BJ (cell line): Measurements from ENCODE around the gene UNK. TPM values are rescaled to one million over a fixed set of nuclear protein-coding genes. Genes with fewer than 3 reads are reported as not detected.

ENCODE experiments used
- CTCF ChIA-PET: fragments of 350-600 bp; formaldehyde crosslinking; extraction: SDS; loops from one replicate; lab custom pipeline; 2021; ENCODE audit warnings: antibody characterized with exemption, inconsistent platforms; lab: Yijun Ruan, JAX
- POLR2A ChIA-PET: fragments of 300-600 bp; sonication (Branson Sonifier 250); formaldehyde crosslinking; extraction: SDS; loops from one replicate; lab custom pipeline; 2021; ENCODE audit warnings: antibody characterized with exemption; lab: Charles Lee
- DNase-seq: peaks from one replicate; pipeline ENCODE4 v3.0.0-alpha.2; 2011; ENCODE audit warnings: low read depth
- H3K27me3 ChIP-seq: 2 replicates; pipeline ENCODE4 v1.6.0; 2011; ENCODE audit warnings: low read length; ENCODE audit not compliant: control insufficient read depth, insufficient read depth
- H3K36me3 ChIP-seq: 2 replicates; pipeline ENCODE4 v1.5.1; 2011; ENCODE audit warnings: low read length; ENCODE audit not compliant: control insufficient read depth, insufficient read depth
- H3K4me3 ChIP-seq: 2 replicates; pipeline ENCODE4 v1.5.1; 2011; ENCODE audit warnings: low read depth, mild to moderate bottlenecking, control low read depth, low read length
- polyA plus RNA-seq: library from polyadenylated mRNA; depleted of rRNA; stranded (reverse); fragments of >200 nt; gene quantifications from 2 replicates; pipeline ENCODE4 v1.2.3, GENCODE V29; 2011
- TF ChIP-seq, protein P1 (sequence below): IDR thresholded peaks from 2 replicates; pipeline ENCODE4 v1.5.1; 2011; ENCODE audit warnings: low read depth, mild to moderate bottlenecking, control low read depth, inconsistent platforms, low read length, moderate library complexity; ENCODE audit not compliant: insufficient read depth

UNK gene
- polyA plus RNA-seq, 1 experiment = 7.2 TPM

DNA sequence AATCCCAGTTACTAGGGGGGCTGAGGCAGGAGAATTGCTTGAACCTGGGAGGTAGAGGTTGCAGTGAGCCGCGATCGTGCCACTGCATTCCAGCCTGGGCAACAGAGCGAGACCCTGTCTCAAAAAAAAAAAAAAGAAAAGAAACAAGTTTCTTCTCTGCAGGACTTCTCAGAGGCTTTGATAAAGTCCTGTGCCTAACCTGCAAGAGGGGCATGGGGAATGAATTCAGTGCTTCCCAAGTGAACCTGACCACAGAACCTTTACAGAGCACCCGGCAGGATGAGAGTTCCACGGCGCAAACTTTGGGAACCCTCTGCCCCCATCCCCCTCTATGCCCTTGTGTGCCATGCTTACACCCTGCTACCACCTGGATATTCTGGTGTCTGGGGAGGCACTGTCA is 45.4 kb upstream of the UNK start:
- DNase-seq = no peak
- POLR2A ChIA-PET = no interaction called here
- TF ChIP-seq, protein P1, sequence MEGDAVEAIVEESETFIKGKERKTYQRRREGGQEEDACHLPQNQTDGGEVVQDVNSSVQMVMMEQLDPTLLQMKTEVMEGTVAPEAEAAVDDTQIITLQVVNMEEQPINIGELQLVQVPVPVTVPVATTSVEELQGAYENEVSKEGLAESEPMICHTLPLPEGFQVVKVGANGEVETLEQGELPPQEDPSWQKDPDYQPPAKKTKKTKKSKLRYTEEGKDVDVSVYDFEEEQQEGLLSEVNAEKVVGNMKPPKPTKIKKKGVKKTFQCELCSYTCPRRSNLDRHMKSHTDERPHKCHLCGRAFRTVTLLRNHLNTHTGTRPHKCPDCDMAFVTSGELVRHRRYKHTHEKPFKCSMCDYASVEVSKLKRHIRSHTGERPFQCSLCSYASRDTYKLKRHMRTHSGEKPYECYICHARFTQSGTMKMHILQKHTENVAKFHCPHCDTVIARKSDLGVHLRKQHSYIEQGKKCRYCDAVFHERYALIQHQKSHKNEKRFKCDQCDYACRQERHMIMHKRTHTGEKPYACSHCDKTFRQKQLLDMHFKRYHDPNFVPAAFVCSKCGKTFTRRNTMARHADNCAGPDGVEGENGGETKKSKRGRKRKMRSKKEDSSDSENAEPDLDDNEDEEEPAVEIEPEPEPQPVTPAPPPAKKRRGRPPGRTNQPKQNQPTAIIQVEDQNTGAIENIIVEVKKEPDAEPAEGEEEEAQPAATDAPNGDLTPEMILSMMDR = no peak
- no peak overlapping the region for H3K4me3 ChIP-seq
- no peaks in the 10 kb centered on the region for H3K36me3 ChIP-seq
- H3K27me3 ChIP-seq = no peaks in the 10 kb centered on the region
- CTCF ChIA-PET = interaction anchor here (1.2 to 3.1 kb wide), 7 partner anchors 8 to 106 kb away, joined by 3 to 17 read pairs (median 10); partner anchors contain the start of gene SMIM5

DNA sequence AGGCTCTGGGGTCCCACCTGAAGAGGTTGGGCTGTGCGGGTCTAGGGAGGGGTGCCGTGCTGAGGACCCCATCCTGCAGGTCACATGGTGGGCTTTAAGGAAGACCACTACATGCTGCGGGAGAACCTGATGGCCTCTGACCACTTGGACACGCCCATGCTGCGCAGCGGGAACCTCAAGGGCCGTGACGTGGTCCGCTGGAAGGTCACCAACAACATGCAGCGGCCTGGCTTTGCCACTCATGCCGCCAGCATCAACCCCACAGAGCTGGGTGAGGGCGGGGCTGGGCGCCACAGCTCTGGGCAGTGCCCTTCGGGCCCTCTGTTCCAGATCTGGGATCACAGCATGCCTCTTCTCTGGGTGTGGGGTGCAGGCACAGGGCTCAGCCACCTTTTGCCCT is 44.8 kb upstream of the UNK start:
- DNase-seq = no peak
- TF ChIP-seq, protein P1 = no peak
- H3K27me3 ChIP-seq = no peaks in the 10 kb centered on the region
- CTCF ChIA-PET = interaction anchor here (1.3 to 3.0 kb wide), 3 partner anchors 8 to 108 kb away, joined by 3 to 12 read pairs (median 3); no protein-coding TSS in a partner anchor
- POLR2A ChIA-PET = no interaction called here
- no peak overlapping the region for H3K4me3 ChIP-seq
- H3K36me3 ChIP-seq = no peaks in the 10 kb centered on the region

DNA sequence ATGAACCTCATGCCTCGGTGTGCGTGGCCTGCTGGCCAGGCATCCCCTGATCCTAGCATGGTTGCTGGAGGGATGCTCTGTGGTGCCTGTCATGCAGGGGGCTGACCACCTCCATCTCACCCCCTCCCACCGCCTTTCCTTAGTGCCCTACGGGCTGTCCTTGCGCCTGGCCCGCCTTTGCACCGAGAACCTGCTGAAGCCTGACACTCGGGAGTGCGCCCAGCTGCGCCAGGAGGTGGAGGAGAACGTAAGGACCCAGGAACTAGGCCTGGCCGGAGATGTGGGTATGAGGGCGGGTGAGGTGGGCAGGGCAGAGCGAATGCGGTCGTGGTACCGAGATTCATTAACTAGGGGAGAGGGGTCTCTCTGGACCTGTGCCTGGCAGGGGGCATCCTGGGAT is 44.4 kb upstream of the UNK start:
- no peak for DNase-seq
- ChIA-PET POLR2A (no interaction called here), CTCF (interaction anchor here (1.0 to 3.0 kb wide), 4 partner anchors 7 to 108 kb away, joined by 3 to 12 read pairs (median 3); no protein-coding TSS in a partner anchor)
- TF ChIP-seq, protein P1 = no peak
- H3K4me3 ChIP-seq = no peak overlapping the region
- no peaks in the 10 kb centered on the region for H3K27me3 ChIP-seq
- H3K36me3 ChIP-seq = no peaks in the 10 kb centered on the region

DNA sequence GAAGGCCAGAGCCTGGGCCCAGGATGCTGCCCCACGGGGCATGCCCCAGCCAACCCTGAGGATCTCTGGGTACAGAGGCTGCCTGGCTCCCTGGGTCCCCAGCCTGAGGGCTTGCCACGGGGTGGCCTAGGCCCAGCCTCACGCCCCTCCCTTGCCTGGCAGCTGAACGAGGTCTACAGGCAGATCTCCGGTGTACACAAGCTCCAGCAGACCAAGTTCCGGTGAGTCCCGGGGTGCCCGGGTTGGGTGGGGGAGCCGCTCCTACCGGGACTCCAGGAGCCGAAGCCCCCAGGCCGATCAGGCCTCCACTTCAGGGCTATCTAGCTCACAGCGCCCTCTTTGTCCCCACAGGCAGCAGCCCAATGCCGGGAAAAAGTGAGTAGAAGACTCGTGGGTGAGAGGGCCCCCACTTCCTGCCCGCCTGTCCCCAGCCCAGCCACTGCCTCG is 44.0 kb upstream of the UNK start:
- ChIA-PET CTCF (interaction anchor here (1.0 to 3.0 kb wide), 3 partner anchors 13 to 109 kb away, joined by 3 to 12 read pairs (median 3); no protein-coding TSS in a partner anchor), POLR2A (no interaction called here)
- TF ChIP-seq, protein P1 = no peak

DNA sequence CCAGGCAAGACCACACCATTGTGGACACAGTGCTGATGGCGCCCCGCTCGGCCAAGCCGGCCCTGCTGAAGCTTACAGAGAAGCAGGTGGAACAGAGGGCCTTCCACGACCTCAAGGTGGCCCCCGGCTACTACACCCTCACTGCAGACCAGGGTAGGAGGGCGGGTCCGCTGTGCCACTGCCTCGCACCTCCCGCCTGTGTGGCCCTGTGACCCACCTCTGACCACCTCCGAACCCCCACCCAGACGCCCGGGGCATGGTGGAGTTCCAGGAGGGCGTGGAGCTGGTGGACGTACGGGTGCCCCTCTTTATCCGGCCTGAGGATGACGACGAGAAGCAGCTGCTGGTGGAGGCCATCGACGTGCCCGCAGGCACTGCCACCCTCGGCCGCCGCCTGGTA is 42.3 kb upstream of the UNK start:
- H3K27me3 ChIP-seq = no peaks in the 10 kb centered on the region
- no peak overlapping the region for H3K4me3 ChIP-seq
- no peaks in the 10 kb centered on the region for H3K36me3 ChIP-seq
- ChIA-PET POLR2A (no interaction called here), CTCF (interaction anchor here (14.2 kb wide), 1 partner anchor 113 kb away, joined by 502 read pairs; the partner anchor contains the start of gene SMIM5)
- DNase-seq = no peak
- TF ChIP-seq, protein P1 = no peak

More for the DNA sequence above, 44.0 kb upstream of the UNK start:
- DNase-seq = no peak
- no peak overlapping the region for H3K4me3 ChIP-seq
- no peaks in the 10 kb centered on the region for H3K36me3 ChIP-seq
- no peaks in the 10 kb centered on the region for H3K27me3 ChIP-seq
